ENCODE measurements around the gene BCR. TPM values are rescaled to one million over a fixed set of nuclear protein-coding genes. Genes with fewer than 3 reads are reported as not detected.

Gene BCR
- total and polyA plus RNA-seq, 2 of the 4 experiments (the other 2 are of a cell fraction) = 28.9 to 44.6 TPM

DNA sequence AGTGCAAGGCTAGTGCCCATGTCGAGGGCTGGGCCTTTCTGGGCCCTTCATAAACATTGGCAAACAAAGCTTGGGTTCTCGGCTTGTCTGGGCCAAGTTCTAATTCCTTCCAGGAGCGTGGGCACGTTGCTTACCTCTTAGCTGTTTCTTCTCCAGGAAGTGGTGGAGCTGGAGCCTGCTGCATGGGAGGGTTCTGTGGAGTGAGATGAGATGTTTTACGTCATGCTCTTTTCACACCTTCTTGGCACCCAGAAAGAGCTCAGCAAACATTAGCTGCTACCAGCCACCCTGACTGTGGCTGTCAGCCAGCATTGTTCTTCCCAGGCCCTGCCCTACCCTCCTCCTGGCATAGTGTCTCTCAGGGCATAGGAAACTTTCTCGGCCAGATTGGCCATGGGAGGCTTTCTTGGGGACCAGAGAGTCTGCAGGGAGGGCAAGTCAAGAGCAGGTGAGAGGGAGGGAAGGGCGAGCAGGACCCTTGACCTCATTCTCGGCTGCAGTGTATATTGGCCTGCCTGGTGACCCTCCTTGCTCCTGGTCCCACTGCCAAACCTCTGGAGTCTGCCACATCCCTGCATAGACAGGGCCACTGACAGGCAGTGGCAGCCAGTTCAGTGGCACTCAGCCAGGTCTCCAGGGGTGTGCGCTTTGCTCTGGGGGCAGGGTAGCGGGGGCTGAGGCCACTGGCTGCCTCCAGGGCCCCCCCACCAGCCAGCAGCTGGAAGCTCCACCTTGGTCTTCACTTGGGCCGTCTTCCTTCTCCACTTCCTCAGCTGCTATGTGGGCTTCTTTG, 98.8 kb downstream of the BCR start (continued):
- TF ChIP-seq MAZ (IDR thresholded peaks at IDR 0.05; ENCODE audit: borderline replicate concordance, low read depth, low read length) = no peak

DNA sequence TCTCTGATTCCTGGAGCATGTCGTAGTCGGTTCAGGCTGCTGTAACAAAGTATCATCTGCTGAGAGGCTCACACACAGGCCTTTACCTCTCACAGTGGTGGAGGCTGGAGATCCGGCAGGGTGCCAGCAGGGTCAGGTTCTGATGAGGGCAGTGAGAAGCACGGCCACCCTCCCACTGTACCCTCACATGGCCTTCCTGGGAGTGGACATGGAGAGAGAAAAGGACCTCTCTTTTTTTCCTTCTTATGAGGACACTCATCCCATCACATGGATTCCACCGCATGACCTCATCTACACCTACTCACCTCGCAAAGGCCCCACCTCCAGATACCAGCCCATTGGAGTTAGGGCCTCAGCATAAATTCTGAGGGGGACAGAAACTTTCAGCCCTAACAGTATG, 99.5 kb downstream of the BCR start:
- ChIA-PET POLR2A (ENCODE audit: unreplicated experiment) (no interaction called here), CTCF (no interaction called here)
- no peak overlapping the region for H2AK5ac ChIP-seq (ENCODE audit: low read depth, low read length)
- H3K4me3 ChIP-seq (ENCODE audit: insufficient read depth, low read depth, low read length) = no peak overlapping the region
- no peak overlapping the region for H4K5ac ChIP-seq (ENCODE audit: low read depth, low read length)
- no peak overlapping the region for H3K56ac ChIP-seq (ENCODE audit: extremely low read depth, insufficient read depth, low read length)
- no peak overlapping the region for H3K18ac ChIP-seq (ENCODE audit: low read depth, low read length)
- H2AFZ ChIP-seq (replicated peaks; ENCODE audit: low read length, poor library complexity) = no peak overlapping the region
- H2BK20ac ChIP-seq (ENCODE audit: low read depth, low read length) = no peak overlapping the region
- H3K9me3 ChIP-seq (ENCODE audit: control insufficient read depth, insufficient read depth, low read length) = no peaks in the 10 kb centered on the region
- no peak overlapping the region for H3K27ac ChIP-seq (ENCODE audit: insufficient read depth, low read length)
- H3K36me3 ChIP-seq (ENCODE audit: control insufficient read depth, insufficient read depth, low read length) = peaks cover 43% of the 10 kb centered on the region
- H2AK9ac ChIP-seq (replicated peaks; ENCODE audit: low read depth, low read length, poor library complexity) = no peak overlapping the region
- H2BK120ac ChIP-seq (ENCODE audit: low read depth, low read length) = no peak overlapping the region
- intact Hi-C loops (cut with micrococcal nuclease) = loop anchor here (5.0 kb wide), 1 partner anchor 322 kb away; no protein-coding TSS in a partner anchor
- H3K79me1 ChIP-seq (ENCODE audit: low read depth in 1 of 2, low read length in 2 of 2) = peaks cover 0 to 7% of the 10 kb centered on the region in 2 experiments; a peak in 1 of 4 replicates
- H3K4me2 ChIP-seq (ENCODE audit: low read depth, low read length) = no peak overlapping the region
- 0 out of 2 replicates have a peak, but pooled peaks cover 4% of the 10 kb centered on the region for H3K9me1 ChIP-seq (ENCODE audit: insufficient read depth, low read length)
- dilution Hi-C loops (cut with HindIII; ENCODE audit: low sequenced_read_pairs, unreplicated experiment) = no loop called here
- no peak overlapping the region for H4K8ac ChIP-seq (ENCODE audit: low read depth in 2 of 2, low read length in 2 of 2)
- no peak overlapping the region for H3K23ac ChIP-seq (ENCODE audit: low read depth, low read length)
- DNase-seq (peak; percentile 28), ATAC-seq (ENCODE audit: low read depth) (no peak)
- no peak overlapping the region for H3K14ac ChIP-seq (replicated peaks; ENCODE audit: low read depth, low read length)
- BruUV-seq (replicated peaks) = no TSS peak
- in situ Hi-C loops (cut with MboI; ENCODE audit: low sequenced_read_pairs) = loop anchor here (5.0 to 25.0 kb wide), 2 partner anchors 102 to 317 kb away; no protein-coding TSS in a partner anchor
- H2BK5ac ChIP-seq (ENCODE audit: low read depth, low read length, poor library complexity, severe bottlenecking) = no peak overlapping the region
- no CpG with 5 or more reads among the region's 6 CpGs for WGBS, 2 experiments (ENCODE audit: extremely low coverage in 2 of 2, insufficient read length in 1 of 2)
- TF ChIP-seq USF2 (IDR thresholded peaks at IDR 0.05; ENCODE audit: low read depth, low read length) (peak; percentile 16; the same call in 1 of the 2 replicates), CEBPB (IDR thresholded peaks at IDR 0.05; ENCODE audit: low read depth, low read length) (no peak)
- no peaks in the 10 kb centered on the region for H3K27me3 ChIP-seq (ENCODE audit: control insufficient read depth, insufficient read depth, low read length)
- H3K4me1 ChIP-seq (ENCODE audit: control insufficient read depth, insufficient read depth, low read length) = peaks cover 5% of the 10 kb centered on the region; the same call in 1 of the 2 replicates
- H4K20me1 ChIP-seq (ENCODE audit: insufficient read depth, low read length) = no peaks in the 10 kb centered on the region; the same call in none of the 2 replicates
- H3K4ac ChIP-seq (ENCODE audit: low read depth, low read length) = no peak overlapping the region
- no peak overlapping the region for H2BK15ac ChIP-seq (ENCODE audit: low read depth, low read length)
- no peak overlapping the region for H3K9ac ChIP-seq (ENCODE audit: low read depth, low read length)
- no peak overlapping the region for H4K91ac ChIP-seq (ENCODE audit: insufficient read depth, low read depth, low read length)

All from IMR-90 (cell line).